Activated B cell treated with CpG ODN at 0.5 μM for 24 hours (primary cell): ENCODE measurements around the gene C6orf163. TPM values are rescaled to one million over a fixed set of nuclear protein-coding genes. Genes with fewer than 3 reads are reported as not detected.

Experiments
- ATAC-seq: fragments of 200-7000 bp; cut with Tn5 transposase; one replicate; pipeline ENCODE4 v1.10.0; 2021; ENCODE audit warnings: low read depth, mild to moderate bottlenecking, moderate library complexity
- CTCF ChIA-PET: fragments of 350-600 bp; sonication (Branson Sonifier 250); formaldehyde crosslinking; loops from one replicate; lab custom pipeline; 2021; ENCODE audit warnings: antibody characterized with exemption; lab: Charles Lee
- POLR2A ChIA-PET: fragments of 350-600 bp; sonication (Branson Sonifier 250); formaldehyde crosslinking; loops from one replicate; lab custom pipeline; 2021; ENCODE audit warnings: antibody characterized with exemption; lab: Charles Lee
- DNase-seq: peaks from one replicate; pipeline ENCODE4 v3.0.0; 2022
- H3K27ac Mint-ChIP-seq: one replicate; pipeline ENCODE4 v1.8.0; 2020; ENCODE audit warnings: mixed read lengths
- H3K27me3 Mint-ChIP-seq: one replicate; pipeline ENCODE4 v1.8.0; 2021; ENCODE audit warnings: mixed read lengths
- H3K36me3 Mint-ChIP-seq: one replicate; pipeline ENCODE4 v1.8.0; 2021; ENCODE audit warnings: low read depth, mixed read lengths
- H3K4me1 Mint-ChIP-seq: one replicate; pipeline ENCODE4 v1.8.0; 2021; ENCODE audit warnings: mixed read lengths
- H3K4me3 Mint-ChIP-seq: one replicate; pipeline ENCODE4 v1.8.0; 2020; ENCODE audit warnings: mild to moderate bottlenecking, mixed read lengths
- H3K9me3 Mint-ChIP-seq: one replicate; pipeline ENCODE4 v1.8.0; 2020; ENCODE audit warnings: mixed read lengths
- intact Hi-C: fragments of 100-400 bp; cut with micrococcal nuclease; formaldehyde crosslinking; loops from one replicate; pipeline ENCODE4 v1.15.1; 2024
- total RNA-seq: library from RNA; stranded (reverse); gene quantifications from 2 replicates; pipeline ENCODE4 v1.2.3, GENCODE V29; 2022
- TF ChIP-seq, protein P1 (sequence below): fragments of 200-600 bp; IDR thresholded peaks from one replicate; pipeline ENCODE4 v1.8.0; 2022; ENCODE audit warnings: antibody characterized with exemption, mild to moderate bottlenecking

The C6orf163 gene
- total RNA-seq, 1 donor from 2014 or later, result 6.8 TPM

GRCh38 chr6:87366899-87367298 lies 22.3 kb downstream of the C6orf163 start:
- no peaks in the 10 kb centered on the region for H3K4me1 Mint-ChIP-seq
- H3K27ac Mint-ChIP-seq, result no peak overlapping the region
- intact Hi-C loops, result loop anchor here (1.0 kb wide), 1 partner anchor 36 kb away; no protein-coding TSS in a partner anchor
- H3K27me3 Mint-ChIP-seq, result no peaks in the 10 kb centered on the region
- TF ChIP-seq, protein P1, sequence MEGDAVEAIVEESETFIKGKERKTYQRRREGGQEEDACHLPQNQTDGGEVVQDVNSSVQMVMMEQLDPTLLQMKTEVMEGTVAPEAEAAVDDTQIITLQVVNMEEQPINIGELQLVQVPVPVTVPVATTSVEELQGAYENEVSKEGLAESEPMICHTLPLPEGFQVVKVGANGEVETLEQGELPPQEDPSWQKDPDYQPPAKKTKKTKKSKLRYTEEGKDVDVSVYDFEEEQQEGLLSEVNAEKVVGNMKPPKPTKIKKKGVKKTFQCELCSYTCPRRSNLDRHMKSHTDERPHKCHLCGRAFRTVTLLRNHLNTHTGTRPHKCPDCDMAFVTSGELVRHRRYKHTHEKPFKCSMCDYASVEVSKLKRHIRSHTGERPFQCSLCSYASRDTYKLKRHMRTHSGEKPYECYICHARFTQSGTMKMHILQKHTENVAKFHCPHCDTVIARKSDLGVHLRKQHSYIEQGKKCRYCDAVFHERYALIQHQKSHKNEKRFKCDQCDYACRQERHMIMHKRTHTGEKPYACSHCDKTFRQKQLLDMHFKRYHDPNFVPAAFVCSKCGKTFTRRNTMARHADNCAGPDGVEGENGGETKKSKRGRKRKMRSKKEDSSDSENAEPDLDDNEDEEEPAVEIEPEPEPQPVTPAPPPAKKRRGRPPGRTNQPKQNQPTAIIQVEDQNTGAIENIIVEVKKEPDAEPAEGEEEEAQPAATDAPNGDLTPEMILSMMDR, result no peak
- ChIA-PET POLR2A (no interaction called here), CTCF (no interaction called here)
- H3K9me3 Mint-ChIP-seq, result peaks cover 22% of the 10 kb centered on the region
- ATAC-seq (no peak), DNase-seq (no peak)
- no peak overlapping the region for H3K4me3 Mint-ChIP-seq
- H3K36me3 Mint-ChIP-seq, result peaks cover 13% of the 10 kb centered on the region

DNA sequence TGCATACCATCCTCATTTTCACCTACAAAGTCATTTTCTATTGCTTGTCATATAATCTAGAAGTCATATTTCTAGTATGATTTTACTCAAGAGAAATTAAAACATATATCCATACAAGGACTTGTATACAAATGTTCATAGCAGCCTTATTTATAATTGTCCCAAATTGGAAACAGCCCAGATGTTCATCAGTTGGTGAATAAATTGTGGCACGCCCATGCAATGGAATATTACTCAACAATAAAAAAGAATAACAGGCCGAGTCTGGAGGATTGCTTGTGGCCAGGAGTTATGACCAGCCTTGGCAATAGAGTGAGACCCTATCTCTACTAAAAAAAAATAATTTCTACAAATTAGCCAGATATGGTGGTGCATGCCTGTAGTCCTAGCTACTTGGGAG lies 28.8 kb downstream of the C6orf163 start:
- peaks cover 6% of the 10 kb centered on the region for H3K36me3 Mint-ChIP-seq
- no peak for DNase-seq
- no peak for ATAC-seq
- no peak overlapping the region for H3K4me3 Mint-ChIP-seq
- no peaks in the 10 kb centered on the region for H3K27me3 Mint-ChIP-seq
- intact Hi-C loops, result no loop called here
- POLR2A ChIA-PET, result interaction anchor here (0.5 kb wide), 1 partner anchor 258 kb away, joined by 5 read pairs; no protein-coding TSS in a partner anchor
- H3K9me3 Mint-ChIP-seq, result peaks cover 6% of the 10 kb centered on the region
- TF ChIP-seq, protein P1, result no peak
- CTCF ChIA-PET, result no interaction called here
- H3K4me1 Mint-ChIP-seq, result peaks cover 5% of the 10 kb centered on the region
- H3K27ac Mint-ChIP-seq, result no peak overlapping the region

GRCh38 chr6:87375315-87375714 lies 30.7 kb downstream of the C6orf163 start:
- Mint-ChIP-seq H3K36me3 (peaks cover 3% of the 10 kb centered on the region), H3K4me3 (no peak overlapping the region), H3K4me1 (peaks cover 14% of the 10 kb centered on the region), H3K27me3 (no peaks in the 10 kb centered on the region), H3K9me3 (no peaks in the 10 kb centered on the region), H3K27ac (no peak overlapping the region)
- intact Hi-C loops, result no loop called here
- DNase-seq (no peak), ATAC-seq (no peak)
- ChIA-PET CTCF (no interaction called here), POLR2A (no interaction called here)
- TF ChIP-seq, protein P1, result no peak

DNA sequence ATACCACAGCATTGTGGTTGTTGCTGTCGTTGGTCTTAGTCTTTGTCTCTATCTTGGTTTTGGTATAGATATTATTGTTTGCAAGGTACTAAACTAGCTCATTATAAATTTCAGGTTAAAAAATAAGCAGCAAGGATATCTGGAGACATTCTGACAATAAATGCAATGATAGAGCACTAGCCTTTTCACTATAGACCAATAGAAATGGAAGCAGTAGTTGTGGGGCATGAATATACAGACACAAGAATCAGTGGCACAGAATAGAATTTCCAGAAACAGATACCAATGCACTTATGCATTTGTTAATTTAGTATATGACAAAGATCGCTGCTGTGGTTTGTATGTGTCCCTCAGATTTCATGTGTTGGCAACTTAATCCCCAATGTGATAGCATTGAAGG lies 32.0 kb downstream of the C6orf163 start:
- H3K4me3 Mint-ChIP-seq, result no peak overlapping the region
- CTCF ChIA-PET, result no interaction called here
- no peak for DNase-seq
- TF ChIP-seq, protein P1, result no peak
- POLR2A ChIA-PET, result no interaction called here
- intact Hi-C loops, result no loop called here
- no peak for ATAC-seq
- no peaks in the 10 kb centered on the region for H3K27me3 Mint-ChIP-seq
- H3K27ac Mint-ChIP-seq, result no peak overlapping the region
- H3K4me1 Mint-ChIP-seq, result peaks cover 14% of the 10 kb centered on the region
- H3K36me3 Mint-ChIP-seq, result peaks cover 3% of the 10 kb centered on the region
- H3K9me3 Mint-ChIP-seq, result no peaks in the 10 kb centered on the region

- CTCF ChIA-PET, result interaction anchor here (0.8 kb wide), 1 partner anchor 103 kb away, joined by 3 read pairs; no protein-coding TSS in a partner anchor
- TF ChIP-seq, protein P1, result no peak
- H3K36me3 Mint-ChIP-seq, result no peaks in the 10 kb centered on the region
- H3K27ac Mint-ChIP-seq, result peak overlapping the region; percentile 77
- H3K27me3 Mint-ChIP-seq, result no peaks in the 10 kb centered on the region
- H3K9me3 Mint-ChIP-seq, result no peaks in the 10 kb centered on the region
- ATAC-seq (peak; percentile 62), DNase-seq (no peak)
- POLR2A ChIA-PET, result interaction anchor here (0.6 kb wide), 1 partner anchor 19 kb away, joined by 4 read pairs; no protein-coding TSS in a partner anchor
- H3K4me1 Mint-ChIP-seq, result peaks cover 14% of the 10 kb centered on the region
- H3K4me3 Mint-ChIP-seq, result peak overlapping the region; percentile 54
- intact Hi-C loops, result no loop called here
These were observed 34.3 kb downstream of the C6orf163 start for GRCh38 chr6:87378947-87379346.
